GM23338 (cell line): Measurements from ENCODE around the gene SPDYA. TPM values are rescaled to one million over a fixed set of nuclear protein-coding genes. Genes with fewer than 3 reads are reported as not detected.

Experiments
- ATAC-seq: fragments of 200-7000 bp; cut with Tn5 transposase; 3 replicates; pipeline ENCODE4 v1.9.1; 2020
- DNase-seq: peaks from one replicate; pipeline ENCODE4 v3.0.0-alpha.2; 2015; ENCODE audit warnings: low spot score
- H2AFZ ChIP-seq: fragments of 200-600 bp; sonication (generic); 2 replicates; pipeline ENCODE4 v1.8.0; 2016; ENCODE audit warnings: antibody characterized with exemption, mild to moderate bottlenecking, moderate library complexity
- H3F3A ChIP-seq: fragments of 200-600 bp; sonication (generic); replicated peaks from 2 replicates; pipeline ENCODE4 v1.8.0; 2017; ENCODE audit warnings: antibody characterized with exemption, mixed run types, low read depth
- H3K27ac ChIP-seq: fragments of 200-600 bp; sonication (generic); 2 replicates; pipeline ENCODE4 v1.6.1; 2016; ENCODE audit warnings: low read depth
- H3K27me3 ChIP-seq: fragments of 200-600 bp; sonication (generic); 2 replicates; pipeline ENCODE4 v1.8.0; 2016; ENCODE audit warnings: mild to moderate bottlenecking, mixed run types, moderate library complexity; ENCODE audit not compliant: insufficient read depth
- H3K36me3 ChIP-seq: fragments of 200-600 bp; sonication (generic); 2 replicates; pipeline ENCODE4 v1.8.0; 2016; ENCODE audit warnings: mild to moderate bottlenecking; ENCODE audit not compliant: insufficient read depth
- H3K4me1 ChIP-seq: fragments of 200-600 bp; sonication (generic); 2 replicates; pipeline ENCODE4 v1.8.0; 2016; ENCODE audit warnings: mild to moderate bottlenecking, moderate library complexity; ENCODE audit not compliant: insufficient read depth
- H3K4me2 ChIP-seq: fragments of 200-600 bp; sonication (generic); 2 replicates; pipeline ENCODE4 v1.7.1; 2017; ENCODE audit warnings: mixed run types
- H3K4me3 ChIP-seq: fragments of 200-600 bp; sonication (generic); 2 replicates; pipeline ENCODE4 v1.6.1; 2016; ENCODE audit warnings: mixed run types
- H3K79me2 ChIP-seq: fragments of 200-600 bp; sonication (generic); replicated peaks from 2 replicates; pipeline ENCODE4 v1.8.0; 2017; ENCODE audit warnings: mild to moderate bottlenecking; ENCODE audit not compliant: insufficient read depth
- H3K9me2 ChIP-seq: fragments of 200-600 bp; sonication (generic); 2 replicates; pipeline ENCODE4 v1.8.0; 2017; ENCODE audit not compliant: insufficient read depth
- H4K20me1 ChIP-seq: fragments of 200-600 bp; sonication (generic); replicated peaks from 2 replicates; pipeline ENCODE4 v1.8.0; 2017; ENCODE audit warnings: mild to moderate bottlenecking; ENCODE audit not compliant: insufficient read depth
- H3K27ac Mint-ChIP-seq: 2 replicates; pipeline ENCODE4 v1.8.0; 2020; ENCODE audit warnings: inconsistent platforms, mild to moderate bottlenecking, moderate library complexity, mixed read lengths
- H3K27me3 Mint-ChIP-seq: 3 replicates; pipeline ENCODE4 v1.8.0; 2022; ENCODE audit warnings: low read depth, mild to moderate bottlenecking, moderate library complexity, mixed read lengths, inconsistent platforms; ENCODE audit not compliant: insufficient read depth, poor library complexity
- H3K36me3 Mint-ChIP-seq: 3 replicates; pipeline ENCODE4 v1.8.0; 2021; ENCODE audit warnings: low read depth, mild to moderate bottlenecking, inconsistent platforms, moderate library complexity, mixed read lengths
- H3K4me1 Mint-ChIP-seq: 3 replicates; pipeline ENCODE4 v1.8.0; 2020; ENCODE audit warnings: mild to moderate bottlenecking, inconsistent platforms, mixed read lengths
- H3K4me3 Mint-ChIP-seq: 3 replicates; pipeline ENCODE4 v1.8.0; 2021; ENCODE audit warnings: moderate library complexity, mild to moderate bottlenecking, inconsistent platforms, mixed read lengths
- H3K9me3 Mint-ChIP-seq: 3 replicates; pipeline ENCODE4 v1.8.0; 2020; ENCODE audit warnings: moderate library complexity, mild to moderate bottlenecking, inconsistent platforms, mixed read lengths
- CREB1 ChIP-seq: fragments of 250-450 bp; sonication (Bioruptor Pico); IDR thresholded peaks from 2 replicates; pipeline ENCODE4 v1.5.0; 2020; ENCODE audit warnings: low read depth, mild to moderate bottlenecking, moderate library complexity
- CTCF ChIP-seq, 2 experiments: fragments of 200-600 bp in 1 of 2; sonication (generic) in 1 of 2; conservative IDR thresholded peaks; 2 replicates each; pipeline versions ENCODE4 v1.5.1 to v1.6.1; 2016 to 2017; ENCODE audit warnings: antibody characterized with exemption in 2 of 2, low read depth in 2 of 2, mild to moderate bottlenecking in 2 of 2, moderate library complexity in 1 of 2
- ETS1 ChIP-seq: IDR thresholded peaks from 2 replicates; pipeline ENCODE4 v1.6.1; 2016; ENCODE audit warnings: antibody characterized with exemption
- EZH2 ChIP-seq: fragments of 200-600 bp; sonication (generic); IDR thresholded peaks from one replicate; pipeline ENCODE4 v1.8.0; 2017; ENCODE audit warnings: antibody characterized with exemption, mild to moderate bottlenecking, low read depth; ENCODE audit not compliant: unreplicated experiment
- EZH2phosphoT487 ChIP-seq: fragments of 200-600 bp; sonication (generic); IDR thresholded peaks from one replicate; pipeline ENCODE4 v1.8.1; 2018; ENCODE audit warnings: antibody characterized with exemption; ENCODE audit not compliant: unreplicated experiment
- NANOG ChIP-seq: IDR thresholded peaks from 2 replicates; pipeline ENCODE4 v1.6.1; 2016; ENCODE audit warnings: antibody characterized with exemption, borderline replicate concordance
- POLR2AphosphoS5 ChIP-seq: IDR thresholded peaks from 2 replicates; pipeline ENCODE4 v1.6.1; 2016; ENCODE audit warnings: antibody characterized with exemption, low read depth
- REST ChIP-seq: IDR thresholded peaks from one replicate; pipeline ENCODE4 v1.6.1; 2018; ENCODE audit warnings: antibody characterized with exemption; ENCODE audit not compliant: unreplicated experiment
- ZNF331 ChIP-seq: fragments of 250-450 bp; sonication (Bioruptor Pico); IDR thresholded peaks from 2 replicates; pipeline ENCODE4 v1.5.0; 2020; ENCODE audit warnings: low read depth, mild to moderate bottlenecking, moderate library complexity
- polyA plus RNA-seq: library from polyadenylated mRNA; unstranded; fragments of >200 nt; fragmentation: Nextera tagmentation; extraction: Ambion mirVana; gene quantifications from 2 replicates; pipeline ENCODE4 v1.2.1, GENCODE V29; 2016
- total RNA-seq: library from RNA; depleted of rRNA; stranded (reverse); fragments of >200 nt; shearing (Covaris generic); gene quantifications from 2 replicates; pipeline ENCODE4 v1.2.3, GENCODE V29; 2014

The SPDYA gene
- total and polyA plus RNA-seq, 2 experiments from 2014 or later: 0.42 to 4.0 TPM

- H2AFZ ChIP-seq: no peak overlapping the region
- no peak overlapping the region for H3K4me3 ChIP-seq
- DNase-seq: no peak
- H3K4me1 ChIP-seq: no peaks in the 10 kb centered on the region
- Mint-ChIP-seq H3K27me3 (no peaks in the 10 kb centered on the region), H3K27ac (no peak overlapping the region), H3K4me1 (no peaks in the 10 kb centered on the region), H3K36me3 (peaks cover 24% of the 10 kb centered on the region), H3K9me3 (no peaks in the 10 kb centered on the region), H3K4me3 (no peak overlapping the region)
- no peaks in the 10 kb centered on the region for H3K79me2 ChIP-seq
- no peaks in the 10 kb centered on the region for H3K9me2 ChIP-seq
- no peaks in the 10 kb centered on the region for H3F3A ChIP-seq
- H3K27ac ChIP-seq: no peak overlapping the region
- H3K4me2 ChIP-seq: no peak overlapping the region
- ATAC-seq: no peak
- H3K27me3 ChIP-seq: no peaks in the 10 kb centered on the region
- peaks cover 8% of the 10 kb centered on the region; the same call in 1 of the 2 replicates for H4K20me1 ChIP-seq
- H3K36me3 ChIP-seq: 0 out of 2 replicates have a peak, but pooled peaks cover 12% of the 10 kb centered on the region
- no peak for TF ChIP-seq REST
- TF ChIP-seq POLR2AphosphoS5: no peak
- TF ChIP-seq CREB1: no peak
- TF ChIP-seq ETS1: no peak
- TF ChIP-seq CTCF (conservative IDR thresholded peaks at IDR 0.05; ENCODE audit: low read depth in 2 of 2): no peak
Observed at GRCh38 chr2:28855977-28856376, 45.3 kb downstream of the SPDYA start.

- H3K36me3 ChIP-seq: peaks cover 3% of the 10 kb centered on the region; the same call in 1 of the 2 replicates
- H3K4me3 Mint-ChIP-seq: peak overlapping the region; percentile 99
- H3K27me3 Mint-ChIP-seq: peaks cover 8% of the 10 kb centered on the region
- H3K4me1 Mint-ChIP-seq: peaks cover 8% of the 10 kb centered on the region
- H3K9me3 Mint-ChIP-seq: no peaks in the 10 kb centered on the region
- H3K9me2 ChIP-seq: no peaks in the 10 kb centered on the region
- no peak overlapping the region for H3K27ac Mint-ChIP-seq
- ATAC-seq (no peak), DNase-seq (no peak)
- no peaks in the 10 kb centered on the region for H3K27me3 ChIP-seq
- no peak overlapping the region for H2AFZ ChIP-seq
- H3K4me1 ChIP-seq: peaks cover 11% of the 10 kb centered on the region
- peaks cover 3% of the 10 kb centered on the region; the same call in 1 of the 2 replicates for H4K20me1 ChIP-seq
- H3F3A ChIP-seq: no peaks in the 10 kb centered on the region
- H3K4me2 ChIP-seq: peak overlapping the region; percentile 96
- H3K4me3 ChIP-seq: peak overlapping the region; percentile 99
- H3K27ac ChIP-seq: no peak overlapping the region
- peaks cover 61% of the 10 kb centered on the region for H3K79me2 ChIP-seq
- peaks cover 8% of the 10 kb centered on the region; the same call in 2 of the 3 replicates for H3K36me3 Mint-ChIP-seq
- TF ChIP-seq ZNF331 (CRISPR knock-in tag) (no peak), EZH2 (no peak), NANOG (no peak), REST (no peak), EZH2phosphoT487 (no peak)
Observed at GRCh38 chr2:28868611-28869010, 58.0 kb downstream of the SPDYA start.
